ENCODE measurements around the gene CD8B2. TPM values are rescaled to one million over a fixed set of nuclear protein-coding genes. Genes with fewer than 3 reads are reported as not detected.

The CD8B2 gene
- total and polyA plus RNA-seq, 10 of the 15 experiments (the other 5 are each of a cell fraction or from before 2014, with no cell fraction given), result 0.05 to 0.08 TPM; not detected in 8

DNA sequence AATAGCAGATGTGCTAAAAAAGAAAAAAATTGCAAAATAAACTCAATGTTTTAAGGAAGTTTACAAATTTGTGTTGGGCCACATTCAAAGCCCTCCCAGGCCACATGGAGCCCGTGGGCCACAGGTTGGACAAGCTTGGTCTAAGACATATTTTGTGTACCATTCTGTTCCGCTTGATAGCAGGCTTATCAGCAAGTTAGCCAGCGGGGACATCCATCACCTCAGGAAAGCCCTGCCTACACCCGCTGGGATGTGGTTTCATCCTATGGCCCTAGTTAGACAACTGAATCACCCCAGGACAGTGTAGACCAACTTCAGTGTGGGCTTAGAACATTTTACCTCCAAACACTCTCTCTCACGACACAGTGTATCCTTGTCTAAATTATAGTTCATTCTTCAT, 32.6 kb downstream of the CD8B2 start:
- intact Hi-C loops (cut with micrococcal nuclease; ENCODE audit: unreplicated experiment), result no loop called here
- H3K9me3 ChIP-seq (replicated peaks; ENCODE audit: control insufficient read depth, insufficient read depth, low read length), result no peaks in the 10 kb centered on the region
- WGBS (ENCODE audit: insufficient coverage, insufficient replicate concordance, low lambda C conversion rate, missing lambda C conversion rate), result 42% methylated on average over 5 of the region's 5 CpGs
- in situ Hi-C loops (cut with MboI), result no loop called here
- BruUV-seq (replicated peaks), result no TSS peak
- no peak overlapping the region for H2AFZ ChIP-seq (ENCODE audit: control insufficient read depth, low read depth, low read length)
- H3K4me3 ChIP-seq, result no peak overlapping the region
- no peaks in the 10 kb centered on the region for H4K20me1 ChIP-seq (ENCODE audit: control insufficient read depth, insufficient read depth)
- no peaks in the 10 kb centered on the region for H3K36me3 ChIP-seq (ENCODE audit: control insufficient read depth in 2 of 2, insufficient read depth in 2 of 2, low read length in 1 of 2)
- ChIA-PET POLR2A (no interaction called here), CTCF (no interaction called here), SMC1A (ENCODE audit: uncharacterized antibody, unreplicated experiment) (no interaction called here), RAD21 (ENCODE audit: unreplicated experiment) (no interaction called here)
- ATAC-seq (no peak), DNase-seq (ENCODE audit: low read depth, low spot score) (no peak), FAIRE-seq (no peak)
- H3K4me1 ChIP-seq (ENCODE audit: control insufficient read depth, insufficient read depth, low read length), result no peaks in the 10 kb centered on the region
- H3K4me2 ChIP-seq (ENCODE audit: control insufficient read depth, insufficient read depth), result no peak overlapping the region
- no peak overlapping the region for H3K9ac ChIP-seq (ENCODE audit: control insufficient read depth, insufficient read depth, low read length)
- no peaks in the 10 kb centered on the region for H3K79me2 ChIP-seq (ENCODE audit: control insufficient read depth, insufficient read depth, low read length)
- no peaks in the 10 kb centered on the region for H3K27me3 ChIP-seq (replicated peaks in 1 of 2; ENCODE audit: control insufficient read depth in 2 of 2, insufficient read depth in 2 of 2, low read length in 1 of 2)
- TF ChIP-seq RAD21 (IDR thresholded peaks at IDR 0.05; ENCODE audit: insufficient read depth, low read depth, low read length) (no peak), SIX5 (IDR thresholded peaks at IDR 0.05; ENCODE audit: low read depth, low read length, severe bottlenecking) (no peak), MEF2A (IDR thresholded peaks at IDR 0.05; ENCODE audit: insufficient read depth, low read depth, low read length) (no peak), RBBP5 (conservative IDR thresholded peaks at IDR 0.05) (no peak), KAT2A (conservative IDR thresholded peaks at IDR 0.05; ENCODE audit: control insufficient read depth, low read depth, low read length) (no peak), FOXM1 (IDR thresholded peaks at IDR 0.05; ENCODE audit: low read depth, low read length) (no peak), POLR2AphosphoS5 (IDR thresholded peaks at IDR 0.05; ENCODE audit: low read length) (no peak), NBN (IDR thresholded peaks at IDR 0.05) (no peak), KDM1A (IDR thresholded peaks at IDR 0.05; ENCODE audit: borderline replicate concordance) (no peak), SMC3 (IDR thresholded peaks at IDR 0.05; ENCODE audit: borderline replicate concordance, low read length) (no peak), KLF5 (IDR thresholded peaks at IDR 0.05; ENCODE audit: partially characterized antibody) (no peak)
- TF ChIP-seq, protein P1, sequence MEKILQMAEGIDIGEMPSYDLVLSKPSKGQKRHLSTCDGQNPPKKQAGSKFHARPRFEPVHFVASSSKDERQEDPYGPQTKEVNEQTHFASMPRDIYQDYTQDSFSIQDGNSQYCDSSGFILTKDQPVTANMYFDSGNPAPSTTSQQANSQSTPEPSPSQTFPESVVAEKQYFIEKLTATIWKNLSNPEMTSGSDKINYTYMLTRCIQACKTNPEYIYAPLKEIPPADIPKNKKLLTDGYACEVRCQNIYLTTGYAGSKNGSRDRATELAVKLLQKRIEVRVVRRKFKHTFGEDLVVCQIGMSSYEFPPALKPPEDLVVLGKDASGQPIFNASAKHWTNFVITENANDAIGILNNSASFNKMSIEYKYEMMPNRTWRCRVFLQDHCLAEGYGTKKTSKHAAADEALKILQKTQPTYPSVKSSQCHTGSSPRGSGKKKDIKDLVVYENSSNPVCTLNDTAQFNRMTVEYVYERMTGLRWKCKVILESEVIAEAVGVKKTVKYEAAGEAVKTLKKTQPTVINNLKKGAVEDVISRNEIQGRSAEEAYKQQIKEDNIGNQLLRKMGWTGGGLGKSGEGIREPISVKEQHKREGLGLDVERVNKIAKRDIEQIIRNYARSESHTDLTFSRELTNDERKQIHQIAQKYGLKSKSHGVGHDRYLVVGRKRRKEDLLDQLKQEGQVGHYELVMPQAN (conservative IDR thresholded peaks at IDR 0.05), result no peak
- TF ChIP-seq, protein P2, sequence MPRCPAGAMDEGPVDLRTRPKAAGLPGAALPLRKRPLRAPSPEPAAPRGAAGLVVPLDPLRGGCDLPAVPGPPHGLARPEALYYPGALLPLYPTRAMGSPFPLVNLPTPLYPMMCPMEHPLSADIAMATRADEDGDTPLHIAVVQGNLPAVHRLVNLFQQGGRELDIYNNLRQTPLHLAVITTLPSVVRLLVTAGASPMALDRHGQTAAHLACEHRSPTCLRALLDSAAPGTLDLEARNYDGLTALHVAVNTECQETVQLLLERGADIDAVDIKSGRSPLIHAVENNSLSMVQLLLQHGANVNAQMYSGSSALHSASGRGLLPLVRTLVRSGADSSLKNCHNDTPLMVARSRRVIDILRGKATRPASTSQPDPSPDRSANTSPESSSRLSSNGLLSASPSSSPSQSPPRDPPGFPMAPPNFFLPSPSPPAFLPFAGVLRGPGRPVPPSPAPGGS (IDR thresholded peaks at IDR 0.05; ENCODE audit: borderline replicate concordance, insufficient read depth, low read depth, low read length, poor library complexity, severe bottlenecking), result no peak
- TF ChIP-seq, protein P3, sequence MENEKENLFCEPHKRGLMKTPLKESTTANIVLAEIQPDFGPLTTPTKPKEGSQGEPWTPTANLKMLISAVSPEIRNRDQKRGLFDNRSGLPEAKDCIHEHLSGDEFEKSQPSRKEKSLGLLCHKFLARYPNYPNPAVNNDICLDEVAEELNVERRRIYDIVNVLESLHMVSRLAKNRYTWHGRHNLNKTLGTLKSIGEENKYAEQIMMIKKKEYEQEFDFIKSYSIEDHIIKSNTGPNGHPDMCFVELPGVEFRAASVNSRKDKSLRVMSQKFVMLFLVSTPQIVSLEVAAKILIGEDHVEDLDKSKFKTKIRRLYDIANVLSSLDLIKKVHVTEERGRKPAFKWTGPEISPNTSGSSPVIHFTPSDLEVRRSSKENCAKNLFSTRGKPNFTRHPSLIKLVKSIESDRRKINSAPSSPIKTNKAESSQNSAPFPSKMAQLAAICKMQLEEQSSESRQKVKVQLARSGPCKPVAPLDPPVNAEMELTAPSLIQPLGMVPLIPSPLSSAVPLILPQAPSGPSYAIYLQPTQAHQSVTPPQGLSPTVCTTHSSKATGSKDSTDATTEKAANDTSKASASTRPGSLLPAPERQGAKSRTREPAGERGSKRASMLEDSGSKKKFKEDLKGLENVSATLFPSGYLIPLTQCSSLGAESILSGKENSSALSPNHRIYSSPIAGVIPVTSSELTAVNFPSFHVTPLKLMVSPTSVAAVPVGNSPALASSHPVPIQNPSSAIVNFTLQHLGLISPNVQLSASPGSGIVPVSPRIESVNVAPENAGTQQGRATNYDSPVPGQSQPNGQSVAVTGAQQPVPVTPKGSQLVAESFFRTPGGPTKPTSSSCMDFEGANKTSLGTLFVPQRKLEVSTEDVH (IDR thresholded peaks at IDR 0.05; ENCODE audit: low read depth, partially characterized antibody), result no peak
- H3K27ac ChIP-seq (ENCODE audit: control insufficient read depth, insufficient read depth), result no peak overlapping the region

Data from GM12878 (cell line).